Right lobe of liver (tissue), 6 donors: ENCODE results near the gene NSUN6. TPM values are rescaled to one million over a fixed set of nuclear protein-coding genes. Genes with fewer than 3 reads are reported as not detected.

ENCODE experiments used
- ATAC-seq, 4 donors: fragments of 200-7000 bp; cut with Tn5 transposase; one replicate each; pipeline ENCODE4 v1.9.1; 2020; ENCODE audit warnings: mild to moderate bottlenecking in 4 of 4, moderate library complexity in 4 of 4
- DNase-seq, 3 donors: peaks; one replicate each; pipeline ENCODE4 v3.0.0-alpha.2; 2020
- H3K27ac ChIP-seq, 3 donors: fragments of 200-600 bp; one replicate each; pipeline ENCODE4 v1.8.0; 2022
- H3K27me3 ChIP-seq, 2 donors: fragments of 200-600 bp; one replicate each; pipeline ENCODE4 v1.8.0; 2022
- H3K36me3 ChIP-seq, 4 donors: fragments of 200-600 bp; sonication (generic) in 1 of 4; one replicate each; pipeline versions ENCODE4 v1.5.1 to v1.8.0; 2017 to 2022; ENCODE audit warnings: control low read depth in 1 of 4
- H3K4me1 ChIP-seq, 4 donors: fragments of 200-600 bp; sonication (generic) in 1 of 4; one replicate each; pipeline versions ENCODE4 v1.5.1 to v1.8.0; 2017 to 2022; ENCODE audit warnings: control low read depth in 1 of 4
- H3K4me3 ChIP-seq, 3 donors: fragments of 200-600 bp; one replicate each; pipeline ENCODE4 v1.8.0; 2022
- H3K9me3 ChIP-seq, 4 donors: fragments of 200-600 bp; sonication (generic) in 1 of 4; one replicate each; pipeline versions ENCODE4 v1.5.1 to v1.8.0; 2017 to 2022; ENCODE audit warnings: control low read depth in 1 of 4
- POLR2A ChIP-seq: fragments of 450-650 bp; IDR thresholded peaks from one replicate; pipeline ENCODE4 v1.6.1; 2017; ENCODE audit warnings: antibody characterized with exemption, mild to moderate bottlenecking
- WGBS: methylation state at CpG from one replicate; pipeline ENCODE4 v1.1.6; 2018; ENCODE audit warnings: low coverage, low lambda C conversion rate; ENCODE audit not compliant: insufficient coverage; ENCODE audit errors: missing lambda C conversion rate; 5-methylcytosine and 5-hydroxymethylcytosine counted together
- intact Hi-C, 2 donors: fragments of 100-400 bp; cut with DNase I; formaldehyde crosslinking; loops; one replicate each; pipeline versions ENCODE4 v1.11.2 to v1.14.1; 2022
- total RNA-seq, 6 experiments: library from RNA; depleted of rRNA in 2 of 6; stranded (reverse); fragments of >200 nt in 2 of 6; fragmentation: NEBNext Ultra II Directional in 3 of 6; extraction: Animal tissue kit (Norgen Biotek cat#: 25700) in 3 of 6; gene quantifications; one replicate each; pipeline versions ENCODE4 v1.1.0 to v1.2.4, GENCODE V29; 2016 to 2023
- TF ChIP-seq, protein P1 (sequence below), 4 donors: fragments of 200-600 bp in 3 of 4; fragments of 450-650 bp in 1 of 4; IDR thresholded peaks; one replicate each; pipeline versions ENCODE4 v1.5.1 to v1.8.0; 2016 to 2022; ENCODE audit warnings: antibody characterized with exemption in 4 of 4, mild to moderate bottlenecking in 2 of 4
- donor health status: DM: no; HTN: yes; CAD: no.
- donor health status: DM: no; HTN: no; CAD: no.
- donor health status: DM: no; HTN: no; CAD: no.
- donor health status: DM: no; HTN: yes; CAD: no.
- donor health status: DM: no; HTN: yes; CAD: no.

NSUN6 gene
- total RNA-seq, 6 experiments from 2014 or later: 19.0 to 34.0 (median 27.9) TPM

DNA sequence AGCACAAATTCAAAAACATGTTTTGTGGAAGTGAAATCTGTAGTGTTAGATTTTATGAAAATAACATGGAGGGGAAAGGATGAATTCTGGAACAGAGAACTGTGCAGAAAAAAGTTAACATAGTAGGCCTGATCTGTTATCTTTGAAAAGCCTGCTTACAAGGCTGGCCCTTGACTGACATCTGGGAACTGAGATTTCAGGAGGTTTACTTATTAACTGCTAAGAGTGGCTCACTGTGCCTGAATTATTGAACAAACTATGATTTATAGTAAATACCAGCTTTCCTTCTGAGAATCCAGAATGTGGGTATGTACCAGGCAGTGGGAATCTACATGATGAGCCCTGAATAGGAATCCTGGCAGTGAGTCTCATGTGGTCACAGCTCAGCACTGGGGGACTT lies 30.5 kb downstream of the NSUN6 start:
- H3K4me1 ChIP-seq: peaks cover 0 to 55% (median 14%) of the 10 kb centered on the region in 4 donors
- H3K27ac ChIP-seq: peak overlapping the region; percentile 26 to 68 (median 46)
- peak; percentile 64 to 78 (median 68) for ATAC-seq
- no peak overlapping the region for H3K4me3 ChIP-seq
- TF ChIP-seq, protein P1, sequence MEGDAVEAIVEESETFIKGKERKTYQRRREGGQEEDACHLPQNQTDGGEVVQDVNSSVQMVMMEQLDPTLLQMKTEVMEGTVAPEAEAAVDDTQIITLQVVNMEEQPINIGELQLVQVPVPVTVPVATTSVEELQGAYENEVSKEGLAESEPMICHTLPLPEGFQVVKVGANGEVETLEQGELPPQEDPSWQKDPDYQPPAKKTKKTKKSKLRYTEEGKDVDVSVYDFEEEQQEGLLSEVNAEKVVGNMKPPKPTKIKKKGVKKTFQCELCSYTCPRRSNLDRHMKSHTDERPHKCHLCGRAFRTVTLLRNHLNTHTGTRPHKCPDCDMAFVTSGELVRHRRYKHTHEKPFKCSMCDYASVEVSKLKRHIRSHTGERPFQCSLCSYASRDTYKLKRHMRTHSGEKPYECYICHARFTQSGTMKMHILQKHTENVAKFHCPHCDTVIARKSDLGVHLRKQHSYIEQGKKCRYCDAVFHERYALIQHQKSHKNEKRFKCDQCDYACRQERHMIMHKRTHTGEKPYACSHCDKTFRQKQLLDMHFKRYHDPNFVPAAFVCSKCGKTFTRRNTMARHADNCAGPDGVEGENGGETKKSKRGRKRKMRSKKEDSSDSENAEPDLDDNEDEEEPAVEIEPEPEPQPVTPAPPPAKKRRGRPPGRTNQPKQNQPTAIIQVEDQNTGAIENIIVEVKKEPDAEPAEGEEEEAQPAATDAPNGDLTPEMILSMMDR (IDR thresholded peaks at IDR 0.05): no peak
- no peak for TF ChIP-seq POLR2A
- H3K9me3 ChIP-seq: no peaks in the 10 kb centered on the region
- no peaks in the 10 kb centered on the region for H3K36me3 ChIP-seq
- intact Hi-C loops: no loop called here
- H3K27me3 ChIP-seq: no peaks in the 10 kb centered on the region
- DNase-seq: no peak

DNA sequence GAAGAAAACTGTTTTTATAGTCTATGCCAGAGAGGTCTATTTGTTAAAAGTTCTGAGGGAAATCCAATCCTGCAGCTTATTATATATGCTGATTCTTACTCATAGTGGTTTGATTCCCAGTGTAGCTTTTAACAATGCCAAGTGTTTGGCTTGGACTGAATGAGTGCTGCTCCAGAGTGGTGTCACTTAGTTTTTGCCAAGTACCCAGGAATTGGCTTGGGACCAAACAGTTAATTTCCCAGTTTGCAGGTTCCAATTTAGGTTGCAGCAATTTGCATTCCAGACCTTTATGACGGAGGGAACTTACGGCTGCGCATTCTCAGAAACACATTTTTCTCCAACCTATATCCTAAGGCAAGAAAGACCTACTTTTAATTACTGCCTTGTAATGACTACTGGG lies 32.4 kb downstream of the NSUN6 start:
- intact Hi-C loops: no loop called here
- Histone ChIP-seq H3K4me1 (peaks cover 0 to 58% (median 17%) of the 10 kb centered on the region in 4 donors), H3K36me3 (no peaks in the 10 kb centered on the region), H3K27ac (peak overlapping the region in 2 of 3 donors; percentile 83 to 85), H3K4me3 (no peak overlapping the region), H3K27me3 (no peaks in the 10 kb centered on the region), H3K9me3 (no peaks in the 10 kb centered on the region)
- TF ChIP-seq POLR2A: peak; percentile 17
- TF ChIP-seq, protein P1 (IDR thresholded peaks at IDR 0.05): no peak
- peak in 1 of 3 donors; percentile 74 for DNase-seq
- ATAC-seq: peak; percentile 64 to 72 (median 69)
- 22% methylated on average over 3 of the region's 3 CpGs for WGBS

DNA sequence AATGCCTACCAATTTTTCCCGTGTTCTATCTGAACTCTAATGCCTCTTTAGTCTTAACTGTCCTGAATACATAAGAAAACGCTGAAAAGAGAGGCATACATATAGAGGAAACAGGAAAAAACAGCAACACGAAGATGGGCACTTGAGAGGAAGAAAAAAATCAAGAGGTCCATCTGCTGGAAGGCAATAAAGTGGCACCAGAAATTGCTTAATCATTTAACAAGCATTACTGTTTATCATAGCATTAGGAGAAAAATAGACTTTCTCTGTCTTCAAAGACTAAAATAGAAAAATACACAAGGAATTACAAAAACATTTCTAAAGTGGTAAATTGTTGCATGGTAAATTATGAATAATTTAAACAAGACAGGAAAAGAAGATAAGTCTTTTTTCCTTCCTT lies 35.0 kb downstream of the NSUN6 start:
- Histone ChIP-seq H3K27ac (peak overlapping the region; percentile 51 to 85 (median 83)), H3K4me3 (no peak overlapping the region), H3K4me1 (peaks cover 0 to 48% (median 15%) of the 10 kb centered on the region in 4 donors), H3K27me3 (no peaks in the 10 kb centered on the region), H3K9me3 (no peaks in the 10 kb centered on the region), H3K36me3 (peaks cover 0 to 9% (median 0%) of the 10 kb centered on the region in 4 donors)
- peak; percentile 34 to 67 (median 49) for ATAC-seq
- DNase-seq: no peak
- intact Hi-C loops: no loop called here
- TF ChIP-seq, protein P1 (IDR thresholded peaks at IDR 0.05): peak; percentile 22 to 41 (median 30)
- TF ChIP-seq POLR2A: no peak
- 49% methylated on average over 3 of the region's 3 CpGs for WGBS

DNA sequence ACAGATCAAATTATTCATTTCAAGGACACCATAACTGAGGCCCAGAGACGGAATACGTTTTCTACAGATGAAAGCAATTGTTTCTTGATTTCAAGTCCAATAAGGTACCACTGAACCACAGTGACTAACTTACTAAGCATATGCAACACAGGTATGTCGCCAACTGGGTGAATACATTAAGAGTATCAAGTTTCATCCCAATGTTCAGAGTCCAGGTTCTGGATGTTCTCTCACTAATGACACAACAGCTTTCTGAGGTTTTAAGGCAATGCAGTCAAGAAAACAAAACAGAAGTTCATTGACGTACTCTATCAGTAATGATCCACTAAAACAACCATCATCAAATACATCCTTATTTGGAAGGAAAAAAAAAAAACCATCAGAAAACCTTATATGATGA lies 35.8 kb downstream of the NSUN6 start:
- intact Hi-C loops: no loop called here
- peak; percentile 73 to 92 (median 82) for ATAC-seq
- WGBS: 36% methylated on average over 4 of the region's 4 CpGs
- H3K9me3 ChIP-seq: no peaks in the 10 kb centered on the region
- peaks cover 0 to 49% (median 14%) of the 10 kb centered on the region in 4 donors for H3K4me1 ChIP-seq
- no peak for DNase-seq
- peaks cover 0 to 9% (median 0%) of the 10 kb centered on the region in 4 donors for H3K36me3 ChIP-seq
- TF ChIP-seq, protein P1 (IDR thresholded peaks at IDR 0.05): no peak
- TF ChIP-seq POLR2A: no peak
- peak overlapping the region; percentile 51 to 85 (median 83) for H3K27ac ChIP-seq
- H3K4me3 ChIP-seq: no peak overlapping the region
- no peaks in the 10 kb centered on the region for H3K27me3 ChIP-seq

DNA sequence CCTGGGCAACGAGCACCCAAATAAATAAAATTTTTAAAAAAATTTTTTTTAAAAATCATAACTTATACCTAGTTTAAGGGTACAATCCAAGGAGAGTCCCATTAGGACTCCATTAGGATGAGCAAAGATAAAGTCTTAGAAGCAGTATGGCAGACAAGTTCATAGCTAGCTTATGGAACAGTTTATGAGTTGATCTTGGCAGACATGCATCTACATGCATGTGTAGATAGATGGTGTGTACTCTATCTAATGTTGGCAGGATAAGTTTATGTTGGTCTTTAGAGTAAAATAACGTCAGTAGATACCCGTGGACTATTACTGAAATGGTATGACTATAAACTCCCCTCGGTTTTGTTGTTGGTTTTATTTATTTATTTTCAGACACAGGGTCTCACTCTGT lies 40.2 kb downstream of the NSUN6 start:
- Histone ChIP-seq H3K27ac (peak overlapping the region; percentile 47 to 88 (median 86)), H3K4me1 (peaks cover 0 to 22% (median 10%) of the 10 kb centered on the region in 4 donors), H3K4me3 (no peak overlapping the region), H3K27me3 (no peaks in the 10 kb centered on the region), H3K9me3 (no peaks in the 10 kb centered on the region), H3K36me3 (peaks cover 0 to 9% (median 0%) of the 10 kb centered on the region in 4 donors)
- intact Hi-C loops: no loop called here
- ATAC-seq: no peak
- DNase-seq: no peak
- TF ChIP-seq, protein P1 (IDR thresholded peaks at IDR 0.05): no peak
- no peak for TF ChIP-seq POLR2A
- WGBS: 97% methylated on average over 3 of the region's 4 CpGs
